Astrocyte (in vitro differentiated cells and primary cell): ENCODE measurements around the gene SPOCK2. TPM values are rescaled to one million over a fixed set of nuclear protein-coding genes. Genes with fewer than 3 reads are reported as not detected.

Experiments
- DNase-seq: peaks from one replicate; pipeline ENCODE4 v3.0.0-alpha.2; 2010; ENCODE audit warnings: low read depth
- FAIRE-seq: peaks from 2 replicates; lab custom pipeline; 2011; peaks lifted over from hg19 to GRCh38; lab: Jason Lieb, UNC
- H2AFZ ChIP-seq: 2 replicates; pipeline ENCODE4 v1.6.0; 2012; ENCODE audit warnings: low read depth, low read length, inconsistent platforms
- H3K27ac ChIP-seq: 2 replicates; pipeline ENCODE4 v1.5.1; 2011; ENCODE audit warnings: low read depth, low read length, inconsistent platforms
- H3K27me3 ChIP-seq: 2 replicates; pipeline ENCODE4 v1.6.0; 2011; ENCODE audit warnings: low read length, inconsistent platforms; ENCODE audit not compliant: insufficient read depth
- H3K36me3 ChIP-seq: 2 replicates; pipeline ENCODE4 v1.5.1; 2011; ENCODE audit warnings: low read length, inconsistent platforms; ENCODE audit not compliant: insufficient read depth
- H3K4me1 ChIP-seq: 2 replicates; pipeline ENCODE4 v1.5.1; 2011; ENCODE audit warnings: low read length, inconsistent platforms; ENCODE audit not compliant: insufficient read depth
- H3K4me2 ChIP-seq: 2 replicates; pipeline ENCODE4 v1.6.0; 2012; ENCODE audit warnings: low read length, inconsistent platforms
- H3K4me3 ChIP-seq: 2 replicates; pipeline ENCODE4 v1.5.1; 2011; ENCODE audit warnings: low read depth, mild to moderate bottlenecking, low read length, inconsistent platforms; ENCODE audit not compliant: insufficient read depth
- H3K79me2 ChIP-seq: 2 replicates; pipeline ENCODE4 v1.6.0; 2012; ENCODE audit warnings: mild to moderate bottlenecking, low read length, inconsistent platforms; ENCODE audit not compliant: insufficient read depth
- H3K9ac ChIP-seq: 2 replicates; pipeline ENCODE4 v1.6.0; 2012; ENCODE audit warnings: mild to moderate bottlenecking, low read length, inconsistent platforms
- H3K9me3 ChIP-seq: 2 replicates; pipeline ENCODE4 v1.5.1; 2012; ENCODE audit warnings: low read depth, mild to moderate bottlenecking, low read length, inconsistent platforms; ENCODE audit not compliant: insufficient read depth
- H4K20me1 ChIP-seq: 2 replicates; pipeline ENCODE4 v1.6.0; 2012; ENCODE audit warnings: low read length, inconsistent platforms; ENCODE audit not compliant: insufficient read depth
- H3K27ac Mint-ChIP-seq: one replicate; pipeline ENCODE4 v1.8.0; 2021; ENCODE audit warnings: mild to moderate bottlenecking, mixed read lengths; ENCODE audit not compliant: unreplicated experiment
- H3K27me3 Mint-ChIP-seq: one replicate; pipeline ENCODE4 v1.8.0; 2021; ENCODE audit warnings: low read depth, mixed read lengths; ENCODE audit not compliant: unreplicated experiment
- H3K36me3 Mint-ChIP-seq: one replicate; pipeline ENCODE4 v1.8.0; 2021; ENCODE audit warnings: low read depth, mixed read lengths; ENCODE audit not compliant: unreplicated experiment
- H3K4me1 Mint-ChIP-seq: one replicate; pipeline ENCODE4 v1.8.0; 2021; ENCODE audit warnings: low read depth, mixed read lengths; ENCODE audit not compliant: unreplicated experiment
- H3K4me3 Mint-ChIP-seq: one replicate; pipeline ENCODE4 v1.8.0; 2021; ENCODE audit warnings: mild to moderate bottlenecking, moderate library complexity, mixed read lengths; ENCODE audit not compliant: unreplicated experiment
- H3K9me3 Mint-ChIP-seq: one replicate; pipeline ENCODE4 v1.8.0; 2021; ENCODE audit warnings: mild to moderate bottlenecking, mixed read lengths; ENCODE audit not compliant: unreplicated experiment
- EZH2 ChIP-seq: IDR thresholded peaks from 2 replicates; pipeline ENCODE4 v1.6.1; 2012; ENCODE audit warnings: mild to moderate bottlenecking, low read length, inconsistent platforms; ENCODE audit not compliant: insufficient read depth
- total RNA-seq: library from RNA; stranded (reverse); gene quantifications from 2 replicates; pipeline ENCODE4 v1.2.1, GENCODE V29; 2021
- TF ChIP-seq, protein P1 (sequence below): IDR thresholded peaks from 2 replicates; pipeline ENCODE4 v1.5.1; 2011; ENCODE audit warnings: low read depth, mild to moderate bottlenecking, inconsistent platforms, low read length, moderate library complexity; ENCODE audit not compliant: insufficient read depth

SPOCK2 gene
- total RNA-seq, 1 donor from 2014 or later: 0.89 TPM

- H3K4me3 Mint-ChIP-seq: no peak overlapping the region
- no peak overlapping the region for H3K27ac Mint-ChIP-seq
- no peak overlapping the region for H3K27ac ChIP-seq
- no peak overlapping the region for H3K9ac ChIP-seq
- peaks cover 1% of the 10 kb centered on the region for H3K4me1 Mint-ChIP-seq
- H2AFZ ChIP-seq: no peak overlapping the region
- DNase-seq (no peak), FAIRE-seq (no peak)
- no peaks in the 10 kb centered on the region for H3K79me2 ChIP-seq
- H3K4me2 ChIP-seq: no peak overlapping the region
- H3K4me3 ChIP-seq: no peak overlapping the region
- peaks cover 6% of the 10 kb centered on the region for H3K27me3 ChIP-seq
- no peaks in the 10 kb centered on the region for H4K20me1 ChIP-seq
- peaks cover 10% of the 10 kb centered on the region for H3K27me3 Mint-ChIP-seq
- H3K9me3 ChIP-seq: no peaks in the 10 kb centered on the region
- no peaks in the 10 kb centered on the region for H3K36me3 ChIP-seq
- H3K4me1 ChIP-seq: no peaks in the 10 kb centered on the region
- H3K36me3 Mint-ChIP-seq: peaks cover 5% of the 10 kb centered on the region
- TF ChIP-seq, protein P1, sequence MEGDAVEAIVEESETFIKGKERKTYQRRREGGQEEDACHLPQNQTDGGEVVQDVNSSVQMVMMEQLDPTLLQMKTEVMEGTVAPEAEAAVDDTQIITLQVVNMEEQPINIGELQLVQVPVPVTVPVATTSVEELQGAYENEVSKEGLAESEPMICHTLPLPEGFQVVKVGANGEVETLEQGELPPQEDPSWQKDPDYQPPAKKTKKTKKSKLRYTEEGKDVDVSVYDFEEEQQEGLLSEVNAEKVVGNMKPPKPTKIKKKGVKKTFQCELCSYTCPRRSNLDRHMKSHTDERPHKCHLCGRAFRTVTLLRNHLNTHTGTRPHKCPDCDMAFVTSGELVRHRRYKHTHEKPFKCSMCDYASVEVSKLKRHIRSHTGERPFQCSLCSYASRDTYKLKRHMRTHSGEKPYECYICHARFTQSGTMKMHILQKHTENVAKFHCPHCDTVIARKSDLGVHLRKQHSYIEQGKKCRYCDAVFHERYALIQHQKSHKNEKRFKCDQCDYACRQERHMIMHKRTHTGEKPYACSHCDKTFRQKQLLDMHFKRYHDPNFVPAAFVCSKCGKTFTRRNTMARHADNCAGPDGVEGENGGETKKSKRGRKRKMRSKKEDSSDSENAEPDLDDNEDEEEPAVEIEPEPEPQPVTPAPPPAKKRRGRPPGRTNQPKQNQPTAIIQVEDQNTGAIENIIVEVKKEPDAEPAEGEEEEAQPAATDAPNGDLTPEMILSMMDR: no peak
- no peak for TF ChIP-seq EZH2
- peaks cover 3% of the 10 kb centered on the region for H3K9me3 Mint-ChIP-seq
Observed at GRCh38 chr10:72050873-72051272, 37.5 kb downstream of the SPOCK2 start.

DNA sequence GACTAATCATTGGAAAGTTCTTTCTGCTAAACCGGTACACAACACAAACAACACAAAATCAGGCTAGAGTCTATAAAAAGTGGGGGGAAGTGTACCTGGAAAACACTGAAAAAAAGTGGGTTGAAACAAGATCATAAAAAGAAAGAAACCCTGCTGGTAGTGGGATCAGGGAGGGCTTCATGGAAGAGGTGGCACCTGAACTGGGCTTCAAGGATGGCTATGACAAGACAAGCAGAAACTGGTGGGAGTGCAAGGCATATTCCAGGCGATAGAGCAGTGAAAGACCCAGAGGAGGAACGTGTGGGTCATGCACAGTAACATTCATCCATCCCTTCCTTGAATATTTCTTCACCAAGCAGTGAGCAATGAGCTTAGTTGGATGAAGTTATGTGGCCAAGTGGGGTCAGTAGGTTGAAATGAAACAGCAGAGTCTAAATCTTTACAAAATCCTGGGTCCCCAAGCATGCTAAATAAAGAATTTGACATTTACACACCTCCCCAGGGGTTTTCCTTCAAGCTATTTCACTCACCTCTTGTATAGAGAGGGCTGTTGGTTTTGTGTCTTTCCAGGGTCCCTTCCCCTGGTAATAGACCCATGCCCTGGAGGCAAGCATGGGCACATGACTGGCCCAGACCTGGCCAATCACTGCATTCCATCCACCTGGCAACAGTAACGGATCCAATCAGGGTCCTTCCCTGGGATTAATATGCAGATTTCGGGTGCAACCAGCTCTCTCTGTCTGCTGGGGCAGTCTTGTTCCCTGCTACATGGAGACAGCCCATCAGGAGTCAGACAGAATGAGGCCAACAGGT, 38.2 kb downstream of the SPOCK2 start:
- peaks cover 5% of the 10 kb centered on the region for H3K36me3 Mint-ChIP-seq
- no peak overlapping the region for H3K27ac Mint-ChIP-seq
- Histone ChIP-seq H2AFZ (no peak overlapping the region), H3K36me3 (no peaks in the 10 kb centered on the region), H3K4me2 (no peak overlapping the region), H3K4me3 (no peak overlapping the region), H3K4me1 (no peaks in the 10 kb centered on the region), H3K27ac (no peak overlapping the region), H4K20me1 (no peaks in the 10 kb centered on the region), H3K9ac (no peak overlapping the region), H3K9me3 (no peaks in the 10 kb centered on the region), H3K27me3 (peaks cover 4% of the 10 kb centered on the region), H3K79me2 (no peaks in the 10 kb centered on the region)
- FAIRE-seq (no peak), DNase-seq (no peak)
- H3K27me3 Mint-ChIP-seq: peaks cover 8% of the 10 kb centered on the region
- peaks cover 1% of the 10 kb centered on the region for H3K4me1 Mint-ChIP-seq
- H3K4me3 Mint-ChIP-seq: no peak overlapping the region
- H3K9me3 Mint-ChIP-seq: peaks cover 3% of the 10 kb centered on the region
- TF ChIP-seq, protein P1: no peak
- no peak for TF ChIP-seq EZH2

GRCh38 chr10:72049472-72049871, 38.9 kb downstream of the SPOCK2 start:
- Histone ChIP-seq H3K9ac (no peak overlapping the region), H3K79me2 (no peaks in the 10 kb centered on the region), H2AFZ (no peak overlapping the region), H3K36me3 (no peaks in the 10 kb centered on the region), H3K4me1 (no peaks in the 10 kb centered on the region), H3K27me3 (peaks cover 4% of the 10 kb centered on the region), H3K27ac (no peak overlapping the region), H4K20me1 (no peaks in the 10 kb centered on the region), H3K4me2 (no peak overlapping the region), H3K4me3 (no peak overlapping the region), H3K9me3 (no peaks in the 10 kb centered on the region)
- peaks cover 8% of the 10 kb centered on the region for H3K27me3 Mint-ChIP-seq
- H3K4me1 Mint-ChIP-seq: peaks cover 6% of the 10 kb centered on the region
- peaks cover 3% of the 10 kb centered on the region for H3K9me3 Mint-ChIP-seq
- no peak overlapping the region for H3K27ac Mint-ChIP-seq
- H3K36me3 Mint-ChIP-seq: peaks cover 5% of the 10 kb centered on the region
- DNase-seq (no peak), FAIRE-seq (no peak)
- H3K4me3 Mint-ChIP-seq: no peak overlapping the region
- TF ChIP-seq, protein P1: no peak
- no peak for TF ChIP-seq EZH2
